Common myeloid progenitor, CD34-positive (primary cell): ENCODE results near the gene KCNQ5.

Experiments
- CTCF ChIA-PET: fragments of 350-600 bp; sonication (Branson Sonifier 250); formaldehyde crosslinking; loops from one replicate; lab custom pipeline; 2021; ENCODE audit warnings: antibody characterized with exemption; lab: Charles Lee
- POLR2A ChIA-PET: fragments of 350-600 bp; sonication (Branson Sonifier 250); formaldehyde crosslinking; loops from one replicate; lab custom pipeline; 2021; ENCODE audit warnings: antibody characterized with exemption; lab: Charles Lee
- DNase-seq, 3 donors: peaks; one replicate each; pipeline versions ENCODE4 v3.0.0 to v3.0.0-alpha.2; 2013
- H3K27ac ChIP-seq, 2 experiments: 1 replicate in 1 of 2; 2 replicates in 1 of 2; pipeline ENCODE4 v1.7.0; 2013; ENCODE audit warnings: inconsistent platforms in 2 of 2, low read length in 2 of 2, mild to moderate bottlenecking in 2 of 2, low read depth in 1 of 2, moderate library complexity in 1 of 2; ENCODE audit not compliant: severe bottlenecking in 2 of 2, insufficient read depth in 1 of 2, poor library complexity in 1 of 2
- H3K27me3 ChIP-seq, 5 experiments: replicated peaks in 2 of 5; 1 replicate in 3 of 5; 2 replicates in 2 of 5; pipeline versions ENCODE4 v1.6.1 to v1.7.0; 2013; ENCODE audit warnings: low read length in 4 of 5, mild to moderate bottlenecking in 2 of 5, moderate library complexity in 2 of 5, inconsistent platforms in 1 of 5; ENCODE audit not compliant: insufficient read depth in 5 of 5, control insufficient read depth in 4 of 5
- H3K36me3 ChIP-seq, 4 experiments: 1 replicate in 2 of 4; 2 replicates in 2 of 4; pipeline versions ENCODE4 v1.6.1 to v1.7.0; 2013; ENCODE audit warnings: low read length in 3 of 4, control low read depth in 1 of 4, mild to moderate bottlenecking in 1 of 4; ENCODE audit not compliant: control insufficient read depth in 4 of 4, insufficient read depth in 4 of 4
- H3K4me1 ChIP-seq, 4 experiments: 1 replicate in 3 of 4; 2 replicates in 1 of 4; pipeline versions ENCODE4 v1.6.1 to v1.7.1; 2013; ENCODE audit warnings: low read length in 3 of 4, mild to moderate bottlenecking in 3 of 4, control low read depth in 1 of 4, inconsistent platforms in 1 of 4, moderate library complexity in 1 of 4; ENCODE audit not compliant: control insufficient read depth in 4 of 4, insufficient read depth in 4 of 4; ENCODE audit errors: control extremely low read depth in 1 of 4
- H3K4me3 ChIP-seq, 7 experiments: 1 replicate in 4 of 7; 2 replicates in 3 of 7; pipeline versions ENCODE4 v1.5.1 to v1.7.0; 2013; ENCODE audit warnings: mild to moderate bottlenecking in 7 of 7, low read length in 6 of 7, moderate library complexity in 6 of 7, inconsistent platforms in 2 of 7, low read depth in 2 of 7, control low read depth in 1 of 7; ENCODE audit not compliant: insufficient read depth in 4 of 7, control insufficient read depth in 1 of 7; ENCODE audit errors: extremely low read depth in 1 of 7
- H3K9me3 ChIP-seq, 5 experiments: 1 replicate in 4 of 5; 2 replicates in 1 of 5; pipeline versions ENCODE4 v1.6.1 to v1.7.1; 2013; ENCODE audit warnings: low read length in 4 of 5, mild to moderate bottlenecking in 2 of 5, inconsistent platforms in 1 of 5, low read depth in 1 of 5, moderate library complexity in 1 of 5; ENCODE audit not compliant: control insufficient read depth in 4 of 5, insufficient read depth in 2 of 5; ENCODE audit errors: control extremely low read depth in 1 of 5
- WGBS: methylation state at CpG from one replicate; pipeline ENCODE4 v1.1.5; 2013; ENCODE audit not compliant: insufficient coverage; 5-methylcytosine and 5-hydroxymethylcytosine counted together

The KCNQ5 gene

DNA sequence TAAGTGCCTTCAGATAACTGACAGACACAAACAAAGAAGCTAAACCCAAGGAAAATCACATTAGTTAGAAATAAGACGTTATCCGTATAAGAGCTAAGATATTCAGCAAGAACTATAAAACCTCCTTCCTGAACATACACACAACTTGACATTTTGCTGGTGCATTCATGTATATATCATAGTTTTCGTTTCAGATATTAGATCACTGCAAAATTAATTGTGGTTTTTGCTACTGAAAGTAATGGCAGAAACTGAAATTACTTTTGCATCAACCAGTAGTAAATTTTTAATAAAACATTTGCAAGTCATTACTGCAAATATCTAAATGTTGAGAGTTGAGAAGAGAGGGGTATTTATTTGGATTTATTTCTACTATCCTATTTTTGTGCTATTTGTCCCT, 26.1 kb upstream of the KCNQ5 start:
- no peak overlapping the region for H3K27ac ChIP-seq
- DNase-seq = no peak
- ChIA-PET CTCF (interaction anchor here (0.8 kb wide), 1 partner anchor 21 kb away, joined by 3 read pairs; no protein-coding TSS in a partner anchor), POLR2A (no interaction called here)
- no CpG with 5 or more reads among the region's 3 CpGs for WGBS
- H3K27me3 ChIP-seq = no peaks in the 10 kb centered on the region
- no peaks in the 10 kb centered on the region for H3K36me3 ChIP-seq
- H3K4me1 ChIP-seq = no peaks in the 10 kb centered on the region
- no peak overlapping the region for H3K4me3 ChIP-seq
- peaks cover 0 to 5% (median 0%) of the 10 kb centered on the region in 5 experiments for H3K9me3 ChIP-seq

GRCh38 chr6:72616406-72617015, 5.4 kb upstream of the KCNQ5 start:
- WGBS = 0% methylated on average over 2 of the region's 3 CpGs
- no peaks in the 10 kb centered on the region for H3K9me3 ChIP-seq
- H3K27ac ChIP-seq = no peak overlapping the region
- DNase-seq = peak; percentile 52 to 70 (median 65)
- peaks cover 5 to 24% (median 21%) of the 10 kb centered on the region in 4 experiments for H3K4me1 ChIP-seq
- peaks cover 0 to 4% (median 0%) of the 10 kb centered on the region in 5 experiments for H3K27me3 ChIP-seq
- CTCF ChIA-PET = interaction anchor here (0.6 to 10.7 kb wide), 28 partner anchors 8 to 710 kb away, joined by 3 to 173 read pairs (median 4); no protein-coding TSS in a partner anchor
- POLR2A ChIA-PET = no interaction called here
- no peak overlapping the region for H3K4me3 ChIP-seq
- no peaks in the 10 kb centered on the region for H3K36me3 ChIP-seq

DNA sequence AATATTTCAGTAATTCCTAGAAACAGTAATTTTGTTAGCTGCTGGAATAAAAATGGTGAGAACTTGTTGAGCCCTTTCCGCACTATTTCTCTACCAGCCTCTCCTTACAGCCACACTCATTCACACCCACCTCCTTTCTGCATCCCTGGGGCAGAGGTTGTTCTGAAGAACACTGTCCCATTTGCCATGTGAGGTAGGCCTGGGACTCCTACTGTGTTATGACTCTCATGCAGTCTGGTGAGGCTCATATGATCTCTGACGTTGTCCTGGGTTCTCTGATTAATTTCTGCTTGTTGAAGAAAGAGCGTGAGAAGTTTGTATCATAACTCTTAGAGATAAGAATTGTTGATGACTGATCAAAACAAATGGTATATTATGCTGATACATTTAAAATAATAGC, 4.1 kb upstream of the KCNQ5 start:
- DNase-seq = no peak
- Histone ChIP-seq H3K36me3 (no peaks in the 10 kb centered on the region), H3K4me3 (no peak overlapping the region), H3K4me1 (peaks cover 5 to 31% (median 27%) of the 10 kb centered on the region in 4 experiments), H3K27ac (no peak overlapping the region), H3K27me3 (peaks cover 0 to 4% (median 0%) of the 10 kb centered on the region in 5 experiments), H3K9me3 (no peaks in the 10 kb centered on the region)
- ChIA-PET CTCF (interaction anchor here (0.6 to 10.7 kb wide), 10 partner anchors 13 to 513 kb away, joined by 3 to 173 read pairs (median 6); no protein-coding TSS in a partner anchor), POLR2A (no interaction called here)
- WGBS = no CpG with 5 or more reads among the region's 3 CpGs

- Histone ChIP-seq H3K27ac (no peak overlapping the region), H3K4me1 (peaks cover 9 to 47% (median 35%) of the 10 kb centered on the region in 4 experiments), H3K4me3 (peak overlapping the region; percentile 13 to 90 (median 85))
These were observed 1.8 kb upstream of the KCNQ5 start for GRCh38 chr6:72619883-72620696.

DNA sequence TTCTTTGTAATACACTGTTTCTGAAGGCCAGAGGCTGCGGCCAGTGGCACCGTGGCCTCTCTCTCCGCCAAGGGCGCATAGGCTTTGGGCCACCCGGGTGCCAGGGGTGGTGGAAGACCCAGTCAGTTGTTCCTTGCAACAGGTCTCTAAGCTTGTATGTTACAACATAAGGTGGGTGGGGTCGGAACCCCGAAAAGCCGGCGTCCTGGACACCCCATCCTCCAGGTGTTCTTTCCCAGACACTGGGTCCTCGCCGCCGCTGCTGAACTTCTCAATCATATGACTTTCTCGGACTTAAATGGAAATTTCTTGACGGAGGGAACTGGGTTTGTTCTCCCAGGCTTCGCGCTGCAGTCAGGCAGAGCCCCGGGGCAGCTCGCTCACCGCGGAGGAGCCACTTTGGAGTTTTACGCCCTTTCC, 983 bp upstream of the KCNQ5 start:
- Histone ChIP-seq H3K4me1 (peaks cover 9 to 49% (median 37%) of the 10 kb centered on the region in 4 experiments), H3K27ac (no peak overlapping the region), H3K4me3 (peak overlapping the region; percentile 59 to 90 (median 85)), H3K27me3 (peaks cover 0 to 4% (median 0%) of the 10 kb centered on the region in 5 experiments), H3K36me3 (peaks cover 0 to under 1% (median 0%) of the 10 kb centered on the region in 4 experiments), H3K9me3 (no peaks in the 10 kb centered on the region)
- WGBS = 6% methylated on average over 21 of the region's 21 CpGs
- DNase-seq = peak in 1 of 3 donors; percentile 19
- CTCF ChIA-PET = interaction anchor here (1.1 to 10.7 kb wide), 7 partner anchors 11 to 561 kb away, joined by 3 to 173 read pairs (median 3); no protein-coding TSS in a partner anchor
- POLR2A ChIA-PET = no interaction called here

More at GRCh38 chr6:72619883-72620696, 1.8 kb upstream of the KCNQ5 start:
- DNase-seq = peak; percentile 25 to 71 (median 62)
- H3K27me3 ChIP-seq = peaks cover 0 to 4% (median 0%) of the 10 kb centered on the region in 5 experiments
- no peaks in the 10 kb centered on the region for H3K36me3 ChIP-seq
- POLR2A ChIA-PET = no interaction called here
- no peaks in the 10 kb centered on the region for H3K9me3 ChIP-seq
- WGBS = 11% methylated on average over 20 of the region's 31 CpGs
- CTCF ChIA-PET = interaction anchor here (1.0 to 10.7 kb wide), 12 partner anchors 8 to 562 kb away, joined by 3 to 173 read pairs (median 4); no protein-coding TSS in a partner anchor

GRCh38 chr6:72622094-72622940, 453 bp downstream of the KCNQ5 start:
- peak overlapping the region in 1 of 2 experiments; percentile 55 for H3K27ac ChIP-seq
- CTCF ChIA-PET = interaction anchor here (0.9 to 10.7 kb wide), 5 partner anchors 15 to 508 kb away, joined by 3 to 173 read pairs (median 4); no protein-coding TSS in a partner anchor
- POLR2A ChIA-PET = no interaction called here
- peaks cover 0 to 3% (median 0%) of the 10 kb centered on the region in 4 experiments for H3K36me3 ChIP-seq
- H3K4me1 ChIP-seq = peaks cover 9 to 50% (median 42%) of the 10 kb centered on the region in 4 experiments
- peak; percentile 81 to 92 (median 86) for DNase-seq
- H3K9me3 ChIP-seq = no peaks in the 10 kb centered on the region
- 0% methylated on average over 54 of the region's 89 CpGs for WGBS
- H3K4me3 ChIP-seq = peak overlapping the region; percentile 59 to 90 (median 85)
- peaks cover 0 to 4% (median 0%) of the 10 kb centered on the region in 5 experiments for H3K27me3 ChIP-seq
